Measurements from ENCODE around the gene NHP2.
A peak's percentile ranks its signal among the peaks of the same experiment; 100 is the strongest.
"Not testable (repeated sequence)": the region's sequence is repeated elsewhere in the genome, so short reads cannot be mapped to it uniquely, and the experiment has no call there.

Gene NHP2

DNA sequence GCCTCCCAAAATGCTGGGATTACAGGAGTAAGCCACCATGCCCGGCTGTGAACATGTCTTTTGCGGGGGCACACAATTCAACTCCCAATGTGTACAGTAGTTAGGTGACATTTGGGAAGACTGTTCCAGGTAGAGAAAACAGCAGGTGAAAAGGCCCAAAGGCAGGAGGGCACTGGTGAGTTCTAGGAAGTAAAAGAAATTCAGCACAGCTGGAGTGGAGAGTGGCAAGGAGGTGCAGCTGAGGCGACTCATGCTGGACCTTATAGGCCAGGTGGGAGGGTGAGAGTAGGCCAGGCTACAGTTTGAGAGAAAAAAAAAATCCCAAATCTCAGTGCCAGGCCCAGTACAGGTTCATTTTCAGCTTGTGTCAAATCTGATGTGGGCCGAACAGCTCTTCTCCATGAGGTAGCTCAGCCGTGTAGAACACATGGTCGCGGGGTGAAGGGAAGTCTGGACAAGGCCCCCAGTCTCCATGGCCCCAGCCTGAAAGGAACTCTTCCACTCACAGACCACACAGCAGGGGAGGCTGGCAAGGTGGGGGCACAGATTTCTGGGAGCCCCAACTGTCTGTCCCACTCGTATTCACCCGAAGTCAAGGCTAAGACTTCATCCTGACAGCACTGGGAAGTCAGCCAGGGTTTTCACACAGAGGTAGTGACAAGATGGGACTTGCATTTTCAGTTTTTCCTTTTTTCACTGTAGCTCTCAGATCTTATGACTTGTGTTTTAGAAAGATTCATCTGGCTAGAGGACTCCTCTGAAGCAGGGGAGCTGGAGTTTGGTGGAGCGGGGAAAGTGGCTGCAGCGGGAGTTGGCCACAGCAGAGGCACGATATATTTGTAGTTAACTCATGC, 46.1 kb upstream of the NHP2 start:
- Histone ChIP-seq H3K4me2 (ENCODE audit: insufficient read depth, low read length, poor library complexity, severe bottlenecking) (no peak overlapping the region), H3K4me1 (ENCODE audit: control insufficient read depth in 2 of 2, insufficient read depth in 1 of 2, low read depth in 1 of 2, low read length in 2 of 2) (peaks cover 3 to 8% of the 10 kb centered on the region in 2 donors), H3K27ac (replicated peaks; ENCODE audit: low read length) (no peak overlapping the region), H3K4ac (ENCODE audit: low read length) (no peak overlapping the region), H3K36me3 (replicated peaks in 1 of 2; ENCODE audit: control insufficient read depth in 2 of 2, insufficient read depth in 2 of 2, low read length in 2 of 2) (no peaks in the 10 kb centered on the region), H3K79me1 (ENCODE audit: low read depth, low read length) (no peaks in the 10 kb centered on the region), H3K9me3 (replicated peaks in 1 of 2; ENCODE audit: control insufficient read depth in 2 of 2, insufficient read depth in 1 of 2, low read depth in 1 of 2, low read length in 2 of 2) (no peaks in the 10 kb centered on the region), H4K8ac (ENCODE audit: low read depth, low read length) (no peak overlapping the region), H2BK15ac (ENCODE audit: low read length) (no peak overlapping the region), H2AFZ (ENCODE audit: low read length) (peak overlapping the region; percentile 1), H3K14ac (ENCODE audit: low read length) (no peak overlapping the region), H3K18ac (ENCODE audit: low read length) (no peak overlapping the region), H3K4me3 (ENCODE audit: low read length in 2 of 2) (no peak overlapping the region), H2BK120ac (ENCODE audit: low read depth, low read length) (no peak overlapping the region), H2BK5ac (ENCODE audit: low read length) (no peak overlapping the region), H4K91ac (ENCODE audit: low read depth, low read length, poor library complexity) (no peak overlapping the region), H3K9ac (ENCODE audit: low read depth, low read length, poor library complexity) (no peak overlapping the region), H2BK12ac (ENCODE audit: low read length) (no peak overlapping the region), H3K27me3 (ENCODE audit: control insufficient read depth in 3 of 3, insufficient read depth in 3 of 3, low read depth in 1 of 3, low read length in 3 of 3) (peaks cover 0 to 4% (median 0%) of the 10 kb centered on the region in 3 experiments), H3K23ac (ENCODE audit: low read depth, low read length, poor library complexity) (no peak overlapping the region), H2AK5ac (ENCODE audit: low read depth, low read length) (no peak overlapping the region)
- no peak for DNase-seq (ENCODE audit: low spot score)
- no CpG with 5 or more reads among the region's 12 CpGs for WGBS, 2 donors (ENCODE audit: extremely low coverage in 2 of 2, insufficient read length in 2 of 2, insufficient replicate concordance in 1 of 2)

DNA sequence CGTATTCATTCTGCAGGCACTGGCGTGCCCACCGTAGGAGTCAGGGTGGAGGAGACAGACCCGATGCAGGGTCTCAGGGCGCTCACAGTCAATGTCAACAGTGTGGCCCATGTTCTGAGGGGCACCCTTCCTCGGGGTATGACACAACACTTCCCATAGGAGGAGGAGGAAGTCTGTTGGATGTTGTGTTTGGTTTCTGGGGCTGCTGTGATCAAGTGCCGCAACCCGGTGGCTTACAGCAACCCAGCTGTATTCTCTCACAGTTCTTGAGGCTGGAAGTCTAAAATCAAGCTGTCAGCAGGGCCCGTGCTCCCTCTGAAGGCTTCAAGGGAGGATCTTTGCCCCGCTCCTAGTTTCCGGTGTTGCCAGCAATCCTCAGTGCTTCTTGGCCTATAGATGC, 45.0 kb upstream of the NHP2 start:
- H3K18ac ChIP-seq (ENCODE audit: low read length), result no peak overlapping the region
- H4K91ac ChIP-seq (ENCODE audit: low read depth, low read length, poor library complexity), result no peak overlapping the region
- H2AFZ ChIP-seq (ENCODE audit: low read length), result no peak overlapping the region
- H3K79me1 ChIP-seq (ENCODE audit: low read depth, low read length), result no peaks in the 10 kb centered on the region
- no peak overlapping the region for H3K23ac ChIP-seq (ENCODE audit: low read depth, low read length, poor library complexity)
- no peak overlapping the region for H2BK5ac ChIP-seq (ENCODE audit: low read length)
- H3K4me1 ChIP-seq (ENCODE audit: control insufficient read depth in 2 of 2, insufficient read depth in 1 of 2, low read depth in 1 of 2, low read length in 2 of 2), result peaks cover 3 to 9% of the 10 kb centered on the region in 2 donors
- no peak overlapping the region for H3K14ac ChIP-seq (ENCODE audit: low read length)
- H3K4me3 ChIP-seq (ENCODE audit: low read length in 2 of 2), result no peak overlapping the region
- H3K36me3 ChIP-seq (replicated peaks in 1 of 2; ENCODE audit: control insufficient read depth in 2 of 2, insufficient read depth in 2 of 2, low read length in 2 of 2), result no peaks in the 10 kb centered on the region
- H3K27me3 ChIP-seq (ENCODE audit: control insufficient read depth in 3 of 3, insufficient read depth in 3 of 3, low read depth in 1 of 3, low read length in 3 of 3), result peaks cover 0 to 15% (median 0%) of the 10 kb centered on the region in 3 experiments
- no peak overlapping the region for H4K8ac ChIP-seq (ENCODE audit: low read depth, low read length)
- no peak overlapping the region for H3K27ac ChIP-seq (replicated peaks; ENCODE audit: low read length)
- no peak for DNase-seq (ENCODE audit: low spot score)
- H2BK15ac ChIP-seq (ENCODE audit: low read length), result no peak overlapping the region
- H2BK120ac ChIP-seq (ENCODE audit: low read depth, low read length), result no peak overlapping the region
- no peak overlapping the region for H3K4ac ChIP-seq (ENCODE audit: low read length)
- no peak overlapping the region for H3K4me2 ChIP-seq (ENCODE audit: insufficient read depth, low read length, poor library complexity, severe bottlenecking)
- H3K9ac ChIP-seq (ENCODE audit: low read depth, low read length, poor library complexity), result no peak overlapping the region
- no CpG with 5 or more reads among the region's 11 CpGs for WGBS, 2 donors (ENCODE audit: extremely low coverage in 2 of 2, insufficient read length in 2 of 2, insufficient replicate concordance in 1 of 2)
- no peak overlapping the region for H2BK12ac ChIP-seq (ENCODE audit: low read length)
- H2AK5ac ChIP-seq (ENCODE audit: low read depth, low read length), result no peak overlapping the region
- no peaks in the 10 kb centered on the region for H3K9me3 ChIP-seq (replicated peaks in 1 of 2; ENCODE audit: control insufficient read depth in 2 of 2, insufficient read depth in 1 of 2, low read depth in 1 of 2, low read length in 2 of 2)

DNA sequence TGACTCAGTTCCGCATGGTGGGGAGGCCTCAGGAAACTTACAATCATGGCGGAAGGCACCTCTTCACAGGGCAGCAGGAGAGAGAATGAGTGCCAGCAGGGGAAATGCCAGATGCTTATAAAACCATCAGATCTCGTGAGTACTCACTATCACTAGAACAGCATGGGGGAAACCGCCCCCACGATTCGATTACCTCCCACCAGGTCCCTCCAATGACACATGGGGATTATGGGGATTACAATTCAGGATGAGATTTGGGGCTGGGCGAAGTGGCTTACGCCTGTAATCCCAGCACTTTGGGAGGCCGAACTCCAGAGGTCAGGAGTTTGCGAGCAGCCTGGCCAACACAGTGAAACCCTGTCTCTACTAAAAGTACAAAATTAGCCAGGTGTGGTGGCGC, 44.5 kb upstream of the NHP2 start:
- H2AK5ac ChIP-seq (ENCODE audit: low read depth, low read length); H2BK15ac ChIP-seq (ENCODE audit: low read length); H2AFZ ChIP-seq (ENCODE audit: low read length); H4K8ac ChIP-seq (ENCODE audit: low read depth, low read length); H2BK120ac ChIP-seq (ENCODE audit: low read depth, low read length); DNase-seq (ENCODE audit: low spot score); H3K4ac ChIP-seq (ENCODE audit: low read length); H3K4me1 ChIP-seq (ENCODE audit: control insufficient read depth in 2 of 2, insufficient read depth in 1 of 2, low read depth in 1 of 2, low read length in 2 of 2); H4K91ac ChIP-seq (ENCODE audit: low read depth, low read length, poor library complexity); H3K9ac ChIP-seq (ENCODE audit: low read depth, low read length, poor library complexity); H2BK5ac ChIP-seq (ENCODE audit: low read length); H3K27ac ChIP-seq (replicated peaks; ENCODE audit: low read length); H3K9me3 ChIP-seq (replicated peaks in 1 of 2; ENCODE audit: control insufficient read depth in 2 of 2, insufficient read depth in 1 of 2, low read depth in 1 of 2, low read length in 2 of 2); H3K4me2 ChIP-seq (ENCODE audit: insufficient read depth, low read length, poor library complexity, severe bottlenecking); H3K4me3 ChIP-seq (ENCODE audit: low read length in 2 of 2); H3K79me1 ChIP-seq (ENCODE audit: low read depth, low read length); H3K18ac ChIP-seq (ENCODE audit: low read length); H3K36me3 ChIP-seq (replicated peaks in 1 of 2; ENCODE audit: control insufficient read depth in 2 of 2, insufficient read depth in 2 of 2, low read length in 2 of 2); H2BK12ac ChIP-seq (ENCODE audit: low read length); H3K23ac ChIP-seq (ENCODE audit: low read depth, low read length, poor library complexity); H3K14ac ChIP-seq (ENCODE audit: low read length): not testable (repeated sequence)
- peaks cover 0 to 19% (median 0%) of the 10 kb centered on the region in 3 experiments for H3K27me3 ChIP-seq (ENCODE audit: control insufficient read depth in 3 of 3, insufficient read depth in 3 of 3, low read depth in 1 of 3, low read length in 3 of 3)
- WGBS, 2 donors (ENCODE audit: extremely low coverage in 2 of 2, insufficient read length in 2 of 2, insufficient replicate concordance in 1 of 2), result no CpG with 5 or more reads among the region's 11 CpGs

DNA sequence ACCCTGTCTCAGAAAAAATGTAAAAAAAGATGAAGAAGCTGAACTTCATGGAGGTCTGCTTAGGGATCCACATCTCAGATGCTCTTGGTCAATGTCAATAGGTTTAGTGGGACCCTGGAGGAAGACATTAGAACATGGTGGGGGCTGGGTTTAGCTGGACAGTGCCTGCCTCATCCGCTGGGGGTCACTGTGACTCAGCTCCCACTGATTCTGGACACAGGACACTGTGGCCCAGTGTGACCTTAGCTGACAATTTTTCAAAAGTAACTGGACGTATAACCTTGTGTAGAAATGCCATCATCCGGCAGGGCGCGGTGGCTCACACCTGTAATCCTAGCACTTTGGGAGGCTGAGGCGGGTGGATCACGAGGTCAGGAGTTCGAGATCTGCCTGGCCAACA, 43.3 kb upstream of the NHP2 start:
- Histone ChIP-seq H2BK5ac (ENCODE audit: low read length) (no peak overlapping the region), H4K8ac (ENCODE audit: low read depth, low read length) (no peak overlapping the region), H3K4me3 (ENCODE audit: low read length in 2 of 2) (no peak overlapping the region), H3K9me3 (replicated peaks in 1 of 2; ENCODE audit: control insufficient read depth in 2 of 2, insufficient read depth in 1 of 2, low read depth in 1 of 2, low read length in 2 of 2) (peaks cover 0 to 4% of the 10 kb centered on the region in 2 donors), H3K14ac (ENCODE audit: low read length) (no peak overlapping the region), H3K9ac (ENCODE audit: low read depth, low read length, poor library complexity) (no peak overlapping the region), H3K27ac (replicated peaks; ENCODE audit: low read length) (no peak overlapping the region), H2BK12ac (ENCODE audit: low read length) (no peak overlapping the region), H2AFZ (ENCODE audit: low read length) (no peak overlapping the region), H3K27me3 (ENCODE audit: control insufficient read depth in 3 of 3, insufficient read depth in 3 of 3, low read depth in 1 of 3, low read length in 3 of 3) (peaks cover 0 to 20% (median 0%) of the 10 kb centered on the region in 3 experiments), H3K4me1 (ENCODE audit: control insufficient read depth in 2 of 2, insufficient read depth in 1 of 2, low read depth in 1 of 2, low read length in 2 of 2) (peaks cover 3 to 9% of the 10 kb centered on the region in 2 donors), H2BK120ac (ENCODE audit: low read depth, low read length) (no peak overlapping the region), H2BK15ac (ENCODE audit: low read length) (no peak overlapping the region), H2AK5ac (ENCODE audit: low read depth, low read length) (no peak overlapping the region), H3K4ac (ENCODE audit: low read length) (no peak overlapping the region), H3K79me1 (ENCODE audit: low read depth, low read length) (no peaks in the 10 kb centered on the region), H3K4me2 (ENCODE audit: insufficient read depth, low read length, poor library complexity, severe bottlenecking) (no peak overlapping the region), H3K23ac (ENCODE audit: low read depth, low read length, poor library complexity) (no peak overlapping the region), H3K36me3 (replicated peaks in 1 of 2; ENCODE audit: control insufficient read depth in 2 of 2, insufficient read depth in 2 of 2, low read length in 2 of 2) (no peaks in the 10 kb centered on the region), H4K91ac (ENCODE audit: low read depth, low read length, poor library complexity) (no peak overlapping the region), H3K18ac (ENCODE audit: low read length) (no peak overlapping the region)
- DNase-seq (ENCODE audit: low spot score), result no peak
- no CpG with 5 or more reads among the region's 8 CpGs for WGBS, 2 donors (ENCODE audit: extremely low coverage in 2 of 2, insufficient read length in 2 of 2, insufficient replicate concordance in 1 of 2)
